ENCODE data around the gene CEP57L1. TPM values are rescaled to one million over a fixed set of nuclear protein-coding genes. Genes with fewer than 3 reads are reported as not detected.

The CEP57L1 gene
- total RNA-seq (2022; extraction: Qiagen RNA extraction) = 7.7 to 9.0 TPM (median 8.3 TPM) in 5 replicates

GRCh38 chr6:109095036-109095834, at the start of gene CEP57L1:
Gene CEP57L1, plus strand, starts transcription at chr6:109095507. Its CDS starts 49,715 bp downstream, at chr6:109145222.

GRCh38 chr6:109094416-109095035, 781 bp upstream of the CEP57L1 start, which contains the start of gene SESN1:
Gene SESN1, minus strand, starts transcription at chr6:109094846. Its CDS starts 773 bp downstream, at chr6:109094073.

Other genes starting within 250 kb of the CEP57L1 start
- gene ARMC2, start 247.1 kb upstream of the CEP57L1 start, total RNA-seq (2022; extraction: Qiagen RNA extraction) = 1.8 to 2.3 TPM (median 2.3 TPM) in 5 replicates
- gene SESN1, start 661 bp upstream of the CEP57L1 start, total RNA-seq (2022; extraction: Qiagen RNA extraction) = 9.4 to 10.8 TPM (median 10.8 TPM) in 5 replicates